ENCODE results near the gene TRUB2. TPM values are rescaled to one million over a fixed set of nuclear protein-coding genes. Genes with fewer than 3 reads are reported as not detected.

Gene TRUB2
- total RNA-seq, 1 donor from 2014 or later = 10.2 TPM

GRCh38 chr9:128271112-128271511 lies 51.1 kb downstream of the TRUB2 start:
- H3K9me3 ChIP-seq = no peaks in the 10 kb centered on the region
- no peak overlapping the region for H3K4me3 ChIP-seq
- peaks cover 0 to 10% of the 10 kb centered on the region in 2 donors for H3K4me1 ChIP-seq
- no peaks in the 10 kb centered on the region for H3K27me3 ChIP-seq
- no peak overlapping the region for H3K27ac ChIP-seq
- no peak for TF ChIP-seq CTCF (IDR thresholded peaks at IDR 0.05)
- DNase-seq (ENCODE audit: low spot score in 2 of 2) = no peak
- intact Hi-C loops (cut with DNase I) = no loop called here
- H3K36me3 ChIP-seq = peaks cover 44 to 59% of the 10 kb centered on the region in 2 donors

GRCh38 chr9:128266868-128267590 lies 55.2 kb downstream of the TRUB2 start:
- Histone ChIP-seq H3K4me3 (no peak overlapping the region), H3K27me3 (no peaks in the 10 kb centered on the region), H3K27ac (no peak overlapping the region), H3K36me3 (peaks cover 68 to 75% of the 10 kb centered on the region in 2 donors), H3K9me3 (no peaks in the 10 kb centered on the region), H3K4me1 (no peaks in the 10 kb centered on the region)
- intact Hi-C loops (cut with DNase I) = no loop called here
- no peak for TF ChIP-seq CTCF (IDR thresholded peaks at IDR 0.05)
- no peak for DNase-seq (ENCODE audit: low spot score in 2 of 2)

GRCh38 chr9:128265348-128265847 lies 56.8 kb downstream of the TRUB2 start:
- DNase-seq (ENCODE audit: low spot score in 2 of 2) = no peak
- Histone ChIP-seq H3K9me3 (no peaks in the 10 kb centered on the region), H3K4me1 (no peaks in the 10 kb centered on the region), H3K36me3 (peaks cover 78 to 80% of the 10 kb centered on the region in 2 donors), H3K27ac (no peak overlapping the region), H3K4me3 (no peak overlapping the region), H3K27me3 (no peaks in the 10 kb centered on the region)
- intact Hi-C loops (cut with DNase I) = no loop called here
- TF ChIP-seq CTCF (IDR thresholded peaks at IDR 0.05) = no peak

GRCh38 chr9:128262687-128263086 lies 59.6 kb downstream of the TRUB2 start:
- H3K27ac ChIP-seq = no peak overlapping the region
- intact Hi-C loops (cut with DNase I) = no loop called here
- H3K27me3 ChIP-seq = no peaks in the 10 kb centered on the region
- no peaks in the 10 kb centered on the region for H3K9me3 ChIP-seq
- peak in 1 of 2 donors; percentile 52 for DNase-seq (ENCODE audit: low spot score in 2 of 2)
- no peak for TF ChIP-seq CTCF (IDR thresholded peaks at IDR 0.05)
- peaks cover 91 to 95% of the 10 kb centered on the region in 2 donors for H3K36me3 ChIP-seq
- H3K4me3 ChIP-seq = no peak overlapping the region
- no peaks in the 10 kb centered on the region for H3K4me1 ChIP-seq

- H3K27ac ChIP-seq = no peak overlapping the region
- intact Hi-C loops (cut with DNase I) = no loop called here
- no peak for TF ChIP-seq CTCF (IDR thresholded peaks at IDR 0.05)
- H3K4me3 ChIP-seq = no peak overlapping the region
- H3K36me3 ChIP-seq = peaks cover 81 to 87% of the 10 kb centered on the region in 2 donors
- no peaks in the 10 kb centered on the region for H3K27me3 ChIP-seq
- no peaks in the 10 kb centered on the region for H3K4me1 ChIP-seq
- DNase-seq (ENCODE audit: low spot score in 2 of 2) = no peak
- H3K9me3 ChIP-seq = no peaks in the 10 kb centered on the region
Measured at GRCh38 chr9:128260340-128260739, 61.9 kb downstream of the TRUB2 start.

Measured in ascending aorta (tissue), 2 donors.